WTC11 (cell line): Measurements from ENCODE around the gene OR52N1.

Experiments
- MXD4 ChIP-seq: fragments of 250-450 bp; sonication (Bioruptor Pico); IDR thresholded peaks from 2 replicates; pipeline ENCODE4 v1.8.0; 2021; ENCODE audit warnings: mild to moderate bottlenecking, moderate library complexity, borderline replicate concordance
- SMAD4 ChIP-seq: sonication (generic); formaldehyde crosslinking; IDR thresholded peaks from 2 replicates; pipeline ENCODE4 v1.8.0; 2022; ENCODE audit warnings: mild to moderate bottlenecking, missing genetic modification reagents
- TF ChIP-seq, protein P1 (sequence below): fragments of 200-600 bp; IDR thresholded peaks from 2 replicates; pipeline ENCODE4 v1.8.0; 2022; ENCODE audit warnings: antibody characterized with exemption

DNA sequence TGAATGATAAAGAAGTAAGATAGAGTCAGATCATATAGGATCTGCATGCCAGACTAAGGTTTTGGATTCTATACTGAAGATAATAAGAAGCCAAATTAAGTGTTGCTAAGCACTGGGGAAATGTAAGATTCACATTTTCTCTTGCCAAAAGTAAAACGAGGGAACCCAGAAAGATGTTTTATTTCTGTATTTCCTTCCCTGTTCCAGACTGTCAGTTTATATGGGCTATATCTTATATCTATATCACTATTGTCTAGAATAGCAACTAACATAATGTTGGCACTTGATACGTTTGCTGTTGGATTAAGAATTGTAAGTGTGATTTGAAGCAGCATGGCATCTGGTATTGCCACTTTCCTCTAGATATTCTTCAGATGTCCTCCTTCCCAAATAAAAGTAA is 42.4 kb upstream of the OR52N1 start:
- TF ChIP-seq MXD4 (CRISPR knock-in tag) (no peak), SMAD4 (no peak)
- TF ChIP-seq, protein P1, sequence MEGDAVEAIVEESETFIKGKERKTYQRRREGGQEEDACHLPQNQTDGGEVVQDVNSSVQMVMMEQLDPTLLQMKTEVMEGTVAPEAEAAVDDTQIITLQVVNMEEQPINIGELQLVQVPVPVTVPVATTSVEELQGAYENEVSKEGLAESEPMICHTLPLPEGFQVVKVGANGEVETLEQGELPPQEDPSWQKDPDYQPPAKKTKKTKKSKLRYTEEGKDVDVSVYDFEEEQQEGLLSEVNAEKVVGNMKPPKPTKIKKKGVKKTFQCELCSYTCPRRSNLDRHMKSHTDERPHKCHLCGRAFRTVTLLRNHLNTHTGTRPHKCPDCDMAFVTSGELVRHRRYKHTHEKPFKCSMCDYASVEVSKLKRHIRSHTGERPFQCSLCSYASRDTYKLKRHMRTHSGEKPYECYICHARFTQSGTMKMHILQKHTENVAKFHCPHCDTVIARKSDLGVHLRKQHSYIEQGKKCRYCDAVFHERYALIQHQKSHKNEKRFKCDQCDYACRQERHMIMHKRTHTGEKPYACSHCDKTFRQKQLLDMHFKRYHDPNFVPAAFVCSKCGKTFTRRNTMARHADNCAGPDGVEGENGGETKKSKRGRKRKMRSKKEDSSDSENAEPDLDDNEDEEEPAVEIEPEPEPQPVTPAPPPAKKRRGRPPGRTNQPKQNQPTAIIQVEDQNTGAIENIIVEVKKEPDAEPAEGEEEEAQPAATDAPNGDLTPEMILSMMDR = no peak
